ENCODE measurements around the gene ITK. TPM values are rescaled to one million over a fixed set of nuclear protein-coding genes. Genes with fewer than 3 reads are reported as not detected.

The ITK gene
- total and polyA plus RNA-seq, 2 of the 8 experiments (the other 6 are each of a cell fraction or from before 2014, with no cell fraction given) = 0.05 TPM; not detected in 1

DNA sequence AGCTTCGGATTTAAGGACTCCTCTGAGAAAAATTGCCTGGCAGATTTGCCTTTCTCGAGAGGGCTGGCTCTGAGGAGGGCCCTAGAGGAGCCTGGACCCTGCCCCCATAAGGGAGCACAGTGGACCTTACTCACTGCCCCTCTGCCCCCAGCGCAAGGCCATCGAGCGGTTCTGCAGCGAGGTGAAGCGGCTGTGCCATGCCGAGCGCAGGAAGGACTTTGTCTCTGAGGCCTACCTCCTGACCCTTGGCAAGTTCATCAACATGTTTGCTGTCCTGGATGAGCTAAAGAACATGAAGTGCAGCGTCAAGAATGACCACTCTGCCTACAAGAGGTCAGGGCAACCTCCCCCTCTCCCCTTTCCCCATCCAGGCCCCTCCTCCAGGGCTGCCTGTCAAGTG lies 119.9 kb downstream of the ITK start (continued):
- TF ChIP-seq, protein P1, sequence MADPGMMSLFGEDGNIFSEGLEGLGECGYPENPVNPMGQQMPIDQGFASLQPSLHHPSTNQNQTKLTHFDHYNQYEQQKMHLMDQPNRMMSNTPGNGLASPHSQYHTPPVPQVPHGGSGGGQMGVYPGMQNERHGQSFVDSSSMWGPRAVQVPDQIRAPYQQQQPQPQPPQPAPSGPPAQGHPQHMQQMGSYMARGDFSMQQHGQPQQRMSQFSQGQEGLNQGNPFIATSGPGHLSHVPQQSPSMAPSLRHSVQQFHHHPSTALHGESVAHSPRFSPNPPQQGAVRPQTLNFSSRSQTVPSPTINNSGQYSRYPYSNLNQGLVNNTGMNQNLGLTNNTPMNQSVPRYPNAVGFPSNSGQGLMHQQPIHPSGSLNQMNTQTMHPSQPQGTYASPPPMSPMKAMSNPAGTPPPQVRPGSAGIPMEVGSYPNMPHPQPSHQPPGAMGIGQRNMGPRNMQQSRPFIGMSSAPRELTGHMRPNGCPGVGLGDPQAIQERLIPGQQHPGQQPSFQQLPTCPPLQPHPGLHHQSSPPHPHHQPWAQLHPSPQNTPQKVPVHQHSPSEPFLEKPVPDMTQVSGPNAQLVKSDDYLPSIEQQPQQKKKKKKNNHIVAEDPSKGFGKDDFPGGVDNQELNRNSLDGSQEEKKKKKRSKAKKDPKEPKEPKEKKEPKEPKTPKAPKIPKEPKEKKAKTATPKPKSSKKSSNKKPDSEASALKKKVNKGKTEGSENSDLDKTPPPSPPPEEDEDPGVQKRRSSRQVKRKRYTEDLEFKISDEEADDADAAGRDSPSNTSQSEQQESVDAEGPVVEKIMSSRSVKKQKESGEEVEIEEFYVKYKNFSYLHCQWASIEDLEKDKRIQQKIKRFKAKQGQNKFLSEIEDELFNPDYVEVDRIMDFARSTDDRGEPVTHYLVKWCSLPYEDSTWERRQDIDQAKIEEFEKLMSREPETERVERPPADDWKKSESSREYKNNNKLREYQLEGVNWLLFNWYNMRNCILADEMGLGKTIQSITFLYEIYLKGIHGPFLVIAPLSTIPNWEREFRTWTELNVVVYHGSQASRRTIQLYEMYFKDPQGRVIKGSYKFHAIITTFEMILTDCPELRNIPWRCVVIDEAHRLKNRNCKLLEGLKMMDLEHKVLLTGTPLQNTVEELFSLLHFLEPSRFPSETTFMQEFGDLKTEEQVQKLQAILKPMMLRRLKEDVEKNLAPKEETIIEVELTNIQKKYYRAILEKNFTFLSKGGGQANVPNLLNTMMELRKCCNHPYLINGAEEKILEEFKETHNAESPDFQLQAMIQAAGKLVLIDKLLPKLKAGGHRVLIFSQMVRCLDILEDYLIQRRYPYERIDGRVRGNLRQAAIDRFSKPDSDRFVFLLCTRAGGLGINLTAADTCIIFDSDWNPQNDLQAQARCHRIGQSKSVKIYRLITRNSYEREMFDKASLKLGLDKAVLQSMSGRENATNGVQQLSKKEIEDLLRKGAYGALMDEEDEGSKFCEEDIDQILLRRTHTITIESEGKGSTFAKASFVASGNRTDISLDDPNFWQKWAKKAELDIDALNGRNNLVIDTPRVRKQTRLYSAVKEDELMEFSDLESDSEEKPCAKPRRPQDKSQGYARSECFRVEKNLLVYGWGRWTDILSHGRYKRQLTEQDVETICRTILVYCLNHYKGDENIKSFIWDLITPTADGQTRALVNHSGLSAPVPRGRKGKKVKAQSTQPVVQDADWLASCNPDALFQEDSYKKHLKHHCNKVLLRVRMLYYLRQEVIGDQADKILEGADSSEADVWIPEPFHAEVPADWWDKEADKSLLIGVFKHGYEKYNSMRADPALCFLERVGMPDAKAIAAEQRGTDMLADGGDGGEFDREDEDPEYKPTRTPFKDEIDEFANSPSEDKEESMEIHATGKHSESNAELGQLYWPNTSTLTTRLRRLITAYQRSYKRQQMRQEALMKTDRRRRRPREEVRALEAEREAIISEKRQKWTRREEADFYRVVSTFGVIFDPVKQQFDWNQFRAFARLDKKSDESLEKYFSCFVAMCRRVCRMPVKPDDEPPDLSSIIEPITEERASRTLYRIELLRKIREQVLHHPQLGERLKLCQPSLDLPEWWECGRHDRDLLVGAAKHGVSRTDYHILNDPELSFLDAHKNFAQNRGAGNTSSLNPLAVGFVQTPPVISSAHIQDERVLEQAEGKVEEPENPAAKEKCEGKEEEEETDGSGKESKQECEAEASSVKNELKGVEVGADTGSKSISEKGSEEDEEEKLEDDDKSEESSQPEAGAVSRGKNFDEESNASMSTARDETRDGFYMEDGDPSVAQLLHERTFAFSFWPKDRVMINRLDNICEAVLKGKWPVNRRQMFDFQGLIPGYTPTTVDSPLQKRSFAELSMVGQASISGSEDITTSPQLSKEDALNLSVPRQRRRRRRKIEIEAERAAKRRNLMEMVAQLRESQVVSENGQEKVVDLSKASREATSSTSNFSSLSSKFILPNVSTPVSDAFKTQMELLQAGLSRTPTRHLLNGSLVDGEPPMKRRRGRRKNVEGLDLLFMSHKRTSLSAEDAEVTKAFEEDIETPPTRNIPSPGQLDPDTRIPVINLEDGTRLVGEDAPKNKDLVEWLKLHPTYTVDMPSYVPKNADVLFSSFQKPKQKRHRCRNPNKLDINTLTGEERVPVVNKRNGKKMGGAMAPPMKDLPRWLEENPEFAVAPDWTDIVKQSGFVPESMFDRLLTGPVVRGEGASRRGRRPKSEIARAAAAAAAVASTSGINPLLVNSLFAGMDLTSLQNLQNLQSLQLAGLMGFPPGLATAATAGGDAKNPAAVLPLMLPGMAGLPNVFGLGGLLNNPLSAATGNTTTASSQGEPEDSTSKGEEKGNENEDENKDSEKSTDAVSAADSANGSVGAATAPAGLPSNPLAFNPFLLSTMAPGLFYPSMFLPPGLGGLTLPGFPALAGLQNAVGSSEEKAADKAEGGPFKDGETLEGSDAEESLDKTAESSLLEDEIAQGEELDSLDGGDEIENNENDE (IDR thresholded peaks at IDR 0.05; ENCODE audit: insufficient replicate concordance, low read length) = no peak
- TF ChIP-seq, protein P2, sequence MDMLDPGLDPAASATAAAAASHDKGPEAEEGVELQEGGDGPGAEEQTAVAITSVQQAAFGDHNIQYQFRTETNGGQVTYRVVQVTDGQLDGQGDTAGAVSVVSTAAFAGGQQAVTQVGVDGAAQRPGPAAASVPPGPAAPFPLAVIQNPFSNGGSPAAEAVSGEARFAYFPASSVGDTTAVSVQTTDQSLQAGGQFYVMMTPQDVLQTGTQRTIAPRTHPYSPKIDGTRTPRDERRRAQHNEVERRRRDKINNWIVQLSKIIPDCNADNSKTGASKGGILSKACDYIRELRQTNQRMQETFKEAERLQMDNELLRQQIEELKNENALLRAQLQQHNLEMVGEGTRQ (IDR thresholded peaks at IDR 0.05; ENCODE audit: low read length) = no peak
- no peak for TF ChIP-seq MAFK (IDR thresholded peaks at IDR 0.05; ENCODE audit: low read depth, low read length)

Data from H1 (cell line).